ENCODE results near the gene INO80.

The INO80 gene

DNA sequence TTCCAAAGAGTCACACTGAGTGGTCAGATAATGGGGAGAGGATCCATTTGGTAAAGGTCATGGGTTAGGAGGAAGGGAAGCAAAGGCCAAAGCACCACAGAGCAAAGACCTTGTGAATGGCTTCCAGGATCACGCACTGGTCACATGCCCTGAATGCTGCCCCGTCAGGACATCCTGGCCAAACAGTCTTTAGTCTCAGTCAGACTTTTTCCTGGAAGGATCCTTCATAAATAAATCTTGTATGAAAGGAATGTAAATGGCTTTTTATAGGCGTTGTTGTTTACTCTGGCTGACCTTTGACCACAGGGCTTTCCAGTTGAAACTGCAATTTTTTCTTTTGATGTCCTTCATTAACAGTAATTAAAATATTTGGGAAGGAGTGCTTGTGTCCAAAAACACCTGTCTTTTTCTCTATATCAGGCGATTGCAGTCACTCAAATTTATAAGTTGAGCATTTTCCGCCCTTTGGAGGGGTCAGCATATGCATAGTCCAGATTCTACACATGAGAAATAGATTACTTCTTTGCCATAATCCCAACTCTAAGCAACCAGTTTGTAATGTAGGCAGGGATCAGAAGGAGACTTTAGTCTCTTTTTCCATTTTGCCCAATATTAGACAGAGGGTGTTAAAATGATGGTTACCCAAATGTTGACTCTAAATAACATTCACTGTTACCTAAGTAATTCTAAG lies 114.4 kb downstream of the INO80 start:
- DNase-seq: no peak

DNA sequence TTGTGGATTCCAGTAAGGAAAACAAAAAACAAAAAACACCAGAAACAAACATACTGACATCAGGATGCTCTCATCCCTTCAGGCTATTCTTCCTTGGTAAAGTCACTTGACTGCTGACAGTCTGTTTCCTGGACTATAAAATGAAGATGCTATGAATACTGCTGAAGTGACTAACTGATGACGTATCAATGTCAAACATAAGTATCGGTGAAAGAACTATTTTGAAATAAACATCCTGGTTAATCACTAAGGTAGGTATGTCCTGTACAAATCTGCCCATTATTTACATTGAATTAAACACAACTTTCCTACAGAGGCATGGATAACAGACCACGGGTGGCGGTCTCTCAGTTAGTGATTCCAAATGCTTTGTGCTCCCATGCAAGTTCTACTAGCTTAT lies 116.9 kb downstream of the INO80 start:
- DNase-seq: no peak

DNA sequence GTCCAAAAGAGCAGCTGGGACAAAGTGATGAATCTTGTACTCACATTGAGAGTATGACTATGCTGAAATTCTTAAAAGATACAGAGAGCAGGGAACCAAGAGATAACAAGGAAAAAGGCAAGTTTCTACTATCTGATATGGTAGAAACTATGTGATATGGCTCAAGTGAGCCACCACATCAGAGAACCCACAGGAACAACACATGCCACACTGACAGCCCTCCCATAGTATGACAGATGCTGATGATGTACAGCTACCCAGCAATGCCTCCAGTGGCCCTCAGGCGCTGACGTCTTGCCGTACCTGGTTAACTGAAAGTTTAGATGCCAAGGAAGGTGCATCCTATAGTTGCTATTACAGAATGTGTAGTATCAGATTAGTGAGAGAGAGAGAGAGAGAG lies 120.4 kb downstream of the INO80 start:
- no peak for DNase-seq

GRCh38 chr15:40992825-40993224 lies 123.3 kb downstream of the INO80 start:
- DNase-seq: no peak

GRCh38 chr15:40992241-40992741 lies 123.8 kb downstream of the INO80 start:
- DNase-seq: no peak

- no peak for DNase-seq
Measured at GRCh38 chr15:40991355-40991754, 124.7 kb downstream of the INO80 start.

GRCh38 chr15:40990789-40991188 lies 125.3 kb downstream of the INO80 start:
- peak in 2 of 4 experiments; percentile 20 to 23 for DNase-seq

DNA sequence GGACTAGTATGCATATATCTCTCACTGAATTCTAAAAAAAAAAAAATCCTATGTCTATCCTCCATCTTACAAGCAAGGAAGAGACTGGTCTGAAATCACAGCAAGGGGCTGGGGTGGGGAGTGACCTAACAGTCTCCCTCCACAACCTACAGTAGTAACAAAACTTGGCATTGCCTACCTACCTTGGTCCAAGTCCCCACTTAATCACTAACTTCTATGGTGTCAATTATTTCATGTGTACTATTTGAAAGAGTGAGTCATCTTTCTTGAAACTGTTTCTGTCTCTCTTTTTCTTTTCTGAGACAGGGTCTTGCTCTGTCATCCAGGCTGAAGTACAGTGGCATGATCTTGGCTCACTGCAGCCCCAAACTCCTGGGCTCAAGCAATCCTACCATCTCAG lies 126.0 kb downstream of the INO80 start:
- no peak for DNase-seq

- no peak for DNase-seq
Measured at GRCh38 chr15:40988156-40988555, 127.9 kb downstream of the INO80 start.

DNA sequence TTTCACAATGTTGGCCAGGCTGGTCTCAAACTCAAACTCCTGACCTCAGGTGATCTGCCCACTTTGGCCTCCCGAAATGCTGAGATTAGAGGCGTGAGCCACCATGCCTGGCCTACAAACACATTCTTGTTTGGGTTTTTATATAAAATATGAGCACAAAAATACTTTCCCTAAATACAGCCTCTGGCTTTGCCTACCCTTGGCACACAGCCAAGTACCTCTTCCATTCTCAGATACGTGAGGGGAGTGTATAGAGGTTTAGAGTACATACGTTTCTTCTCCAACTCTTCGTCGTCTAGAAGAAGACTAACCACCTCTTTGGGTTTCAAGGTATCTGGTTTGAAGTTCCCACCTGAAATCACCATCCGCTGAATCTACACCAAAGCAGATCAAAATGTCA lies 129.3 kb downstream of the INO80 start:
- no peak for DNase-seq

DNA sequence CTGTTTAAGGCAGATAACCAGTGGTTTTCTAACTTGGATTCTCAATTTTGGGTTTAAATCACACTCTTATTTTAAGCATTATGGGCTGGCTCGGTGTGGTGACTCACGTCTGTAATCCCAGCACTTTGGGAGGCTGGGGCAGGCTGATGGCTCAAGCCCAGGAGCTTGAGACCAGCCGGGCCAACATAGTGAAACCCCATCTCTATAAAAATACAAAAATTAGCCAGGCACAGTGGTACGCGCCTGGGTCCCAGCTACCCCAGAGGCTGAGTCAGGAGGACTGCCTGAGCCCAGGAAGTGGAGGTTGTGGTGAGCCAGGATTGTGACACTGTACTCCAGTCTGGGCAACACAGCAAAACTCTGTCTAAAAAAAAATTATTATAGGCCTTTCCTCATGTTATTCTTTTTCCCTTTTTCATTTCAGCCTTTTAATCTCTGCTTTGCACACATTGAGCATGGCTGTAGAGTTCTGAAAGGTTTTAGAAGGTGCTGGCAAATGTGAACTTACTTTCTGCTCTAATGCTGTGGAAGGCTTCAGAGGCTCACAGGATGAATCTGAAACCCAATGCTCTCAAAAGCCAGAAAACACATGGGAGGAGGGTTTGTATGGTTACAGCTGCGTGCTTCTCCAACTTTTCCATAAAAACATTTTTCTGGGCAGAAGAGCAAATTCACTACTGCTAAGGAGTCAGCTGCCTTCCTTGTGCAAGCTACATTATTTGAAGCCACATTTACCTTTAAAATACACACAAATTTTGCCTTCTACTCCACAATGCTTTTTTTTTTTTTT lies 130.3 kb downstream of the INO80 start:
- no peak for DNase-seq

DNA sequence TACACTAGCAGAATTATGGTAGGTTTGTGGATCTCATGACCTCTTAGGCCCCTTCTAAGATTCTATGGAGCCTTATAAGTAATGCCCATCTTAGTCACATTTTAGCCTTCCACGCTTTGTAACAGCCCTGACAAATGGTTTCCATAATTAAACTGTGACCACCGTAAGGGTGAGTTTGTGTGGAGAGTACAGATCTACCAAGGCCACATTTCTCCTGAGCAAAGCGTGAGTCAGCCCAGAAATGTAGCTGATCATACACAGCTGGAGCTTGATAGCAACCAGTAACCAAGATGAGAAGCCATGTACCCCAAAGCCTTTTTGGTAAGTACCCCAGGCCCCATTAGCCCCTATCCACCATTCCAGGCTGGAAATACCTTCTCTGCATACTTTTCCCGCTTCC lies 131.1 kb downstream of the INO80 start:
- DNase-seq: no peak

DNA sequence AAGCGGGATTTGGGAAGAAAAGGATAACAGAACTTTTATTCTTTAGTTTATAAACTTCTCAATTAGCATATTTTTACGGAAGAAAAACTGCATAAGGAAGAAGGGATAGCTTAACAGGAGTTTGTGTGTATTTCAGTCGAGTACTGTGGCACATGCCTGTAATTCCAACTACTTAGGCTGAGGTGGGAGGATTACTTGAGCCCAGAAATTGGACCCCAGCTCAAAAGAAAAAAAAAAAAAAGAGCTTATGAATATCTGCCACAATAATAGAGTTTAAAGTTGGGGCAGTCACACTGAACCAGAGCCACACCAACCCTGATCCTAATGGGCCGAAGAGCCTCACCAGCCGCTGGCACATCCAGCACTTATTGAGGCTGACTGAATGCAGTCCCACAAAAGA lies 131.7 kb downstream of the INO80 start:
- DNase-seq: no peak

DNA sequence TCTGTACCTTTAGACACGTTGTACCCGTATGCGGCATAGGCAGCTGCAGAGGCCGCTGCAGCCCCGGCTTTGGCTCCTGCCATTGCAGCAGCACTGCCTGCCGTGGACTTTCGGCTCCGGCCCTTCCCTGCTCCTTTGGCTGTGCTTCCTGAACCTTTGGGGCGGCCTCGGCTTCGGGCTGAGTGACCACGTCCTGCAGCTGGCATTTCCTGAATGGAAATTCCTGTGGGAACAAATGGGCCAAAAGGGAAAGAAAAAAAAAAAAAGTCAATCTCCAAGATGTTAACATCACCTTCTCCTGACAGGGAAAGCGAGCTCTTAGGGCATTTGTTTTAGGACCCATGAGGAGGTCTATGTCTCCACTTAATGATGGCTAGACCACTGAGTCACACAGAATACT lies 133.2 kb downstream of the INO80 start:
- DNase-seq: no peak

- DNase-seq: no peak
Measured at GRCh38 chr15:40981186-40981585, 134.9 kb downstream of the INO80 start.

GRCh38 chr15:40978562-40978961 lies 137.5 kb downstream of the INO80 start:
- DNase-seq: no peak

DNA sequence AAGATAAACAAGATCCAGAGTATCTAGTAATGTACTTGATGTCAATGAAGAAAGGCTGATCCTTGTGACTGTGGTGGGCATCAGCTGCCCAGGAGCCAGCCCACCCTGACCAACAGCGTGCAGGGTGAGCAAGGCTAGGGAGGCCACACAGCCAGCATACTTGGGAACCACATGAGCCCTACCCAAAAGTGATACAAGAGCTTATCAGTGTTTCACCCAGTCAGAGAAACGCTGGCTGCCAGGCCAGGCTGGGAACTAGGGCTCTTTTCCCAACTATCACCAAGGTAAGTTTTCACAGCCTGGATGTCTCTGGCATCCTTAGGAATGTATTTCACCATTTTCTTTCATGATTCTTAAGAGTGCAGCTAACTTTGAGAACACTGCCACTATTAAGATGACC lies 137.9 kb downstream of the INO80 start:
- no peak for DNase-seq

GRCh38 chr15:40976819-40977218 lies 139.3 kb downstream of the INO80 start:
- no peak for DNase-seq

GRCh38 chr15:40974879-40975278 lies 141.2 kb downstream of the INO80 start:
- DNase-seq: no peak

- no peak for DNase-seq
Measured at GRCh38 chr15:40969363-40969762, 146.7 kb downstream of the INO80 start.

- no peak for DNase-seq
Measured at GRCh38 chr15:40968290-40969085, 147.6 kb downstream of the INO80 start.

DNA sequence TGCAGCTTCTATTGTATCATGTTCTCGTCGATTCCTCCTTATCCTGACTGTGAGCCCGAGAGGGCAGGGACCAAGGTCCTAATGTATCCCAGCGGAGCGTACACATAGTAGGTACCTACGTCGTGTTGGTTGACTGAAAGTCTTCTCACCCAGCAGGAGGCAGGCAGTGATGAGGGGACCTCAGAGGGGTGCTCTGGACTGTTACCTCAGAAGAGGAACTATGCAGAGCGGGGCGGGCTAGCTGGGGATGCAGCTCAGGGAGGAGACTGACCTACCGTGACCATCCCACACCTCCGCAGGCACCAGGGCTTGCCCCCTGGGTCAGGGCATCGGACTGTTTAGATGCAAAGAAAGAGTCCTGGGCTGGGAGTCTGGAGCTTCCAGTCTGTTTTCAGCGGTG lies 151.4 kb downstream of the INO80 start:
- DNase-seq: no peak

- no peak for DNase-seq
Measured at GRCh38 chr15:40964006-40964405, 152.1 kb downstream of the INO80 start.
